WTC11 (cell line): ENCODE data around the gene RBL1. TPM values are rescaled to one million over a fixed set of nuclear protein-coding genes. Genes with fewer than 3 reads are reported as not detected.

Experiments
- ATAC-seq: fragments of 200-7000 bp; cut with Tn5 transposase; 2 replicates; pipeline ENCODE4 v1.10.0; 2021; ENCODE audit warnings: mild to moderate bottlenecking, moderate library complexity
- CTCF ChIA-PET: fragments of 300-600 bp; sonication (Branson Sonifier 250); formaldehyde crosslinking; loops from one replicate; lab custom pipeline; 2021; ENCODE audit warnings: antibody characterized with exemption; lab: Charles Lee
- POLR2A ChIA-PET: fragments of 350-600 bp; sonication (Branson Sonifier 250); formaldehyde crosslinking; loops from one replicate; lab custom pipeline; 2021; ENCODE audit warnings: antibody characterized with exemption; lab: Charles Lee
- DNase-seq: peaks from one replicate; pipeline ENCODE4 v3.0.0; 2021; ENCODE audit warnings: low spot score
- H3K27ac Mint-ChIP-seq: 2 replicates; pipeline ENCODE4 v1.8.0; 2021; ENCODE audit warnings: mixed read lengths
- H3K27me3 Mint-ChIP-seq: 2 replicates; pipeline ENCODE4 v1.8.0; 2021; ENCODE audit warnings: low read depth, mild to moderate bottlenecking, moderate library complexity, mixed read lengths
- H3K36me3 Mint-ChIP-seq: 2 replicates; pipeline ENCODE4 v1.8.0; 2021; ENCODE audit warnings: mixed read lengths
- H3K4me1 Mint-ChIP-seq: 2 replicates; pipeline ENCODE4 v1.8.0; 2022; ENCODE audit warnings: mixed read lengths
- H3K4me3 Mint-ChIP-seq: 2 replicates; pipeline ENCODE4 v1.8.0; 2021; ENCODE audit warnings: mild to moderate bottlenecking, moderate library complexity, mixed read lengths
- H3K9me3 Mint-ChIP-seq: 2 replicates; pipeline ENCODE4 v1.8.0; 2021; ENCODE audit warnings: mixed read lengths
- EMX1 ChIP-seq: fragments of 250-450 bp; sonication (Bioruptor Pico); IDR thresholded peaks from 2 replicates; pipeline ENCODE4 v1.8.0; 2021; ENCODE audit warnings: mild to moderate bottlenecking
- FOXK1 ChIP-seq: sonication (generic); formaldehyde crosslinking; IDR thresholded peaks from 2 replicates; pipeline ENCODE4 v1.8.0; 2022; ENCODE audit warnings: mild to moderate bottlenecking, moderate library complexity, missing genetic modification reagents
- HMGA2 ChIP-seq: fragments of 250-450 bp; sonication (Bioruptor Pico); IDR thresholded peaks from 2 replicates; pipeline ENCODE4 v1.4.0; 2021; ENCODE audit warnings: mild to moderate bottlenecking, moderate library complexity
- JAZF1 ChIP-seq: fragments of 250-450 bp; sonication (Bioruptor Pico); IDR thresholded peaks from 2 replicates; pipeline ENCODE4 v1.9.0; 2021; ENCODE audit warnings: moderate library complexity, mild to moderate bottlenecking, inconsistent platforms
- MXD4 ChIP-seq: fragments of 250-450 bp; sonication (Bioruptor Pico); IDR thresholded peaks from 2 replicates; pipeline ENCODE4 v1.8.0; 2021; ENCODE audit warnings: mild to moderate bottlenecking, moderate library complexity, borderline replicate concordance
- PRDM15 ChIP-seq: sonication (generic); formaldehyde crosslinking; IDR thresholded peaks from 2 replicates; pipeline ENCODE4 v1.8.0; 2022; ENCODE audit warnings: missing genetic modification reagents
- SOX15 ChIP-seq: fragments of 250-450 bp; sonication (Bioruptor Pico); IDR thresholded peaks from 2 replicates; pipeline ENCODE4 v1.9.0; 2021; ENCODE audit warnings: mild to moderate bottlenecking
- STAT6 ChIP-seq: sonication (generic); formaldehyde crosslinking; conservative IDR thresholded peaks from 2 replicates; pipeline ENCODE4 v1.8.1; 2023; ENCODE audit warnings: mild to moderate bottlenecking, low read depth, missing genetic modification reagents, moderate library complexity
- ZNF416 ChIP-seq: fragments of 250-450 bp; sonication (Bioruptor Pico); IDR thresholded peaks from 2 replicates; pipeline ENCODE4 v1.9.0; 2021; ENCODE audit warnings: mild to moderate bottlenecking, inconsistent platforms
- ZNF423 ChIP-seq: fragments of 250-450 bp; sonication (Bioruptor Pico); IDR thresholded peaks from 2 replicates; pipeline ENCODE4 v2.1.2; 2022; ENCODE audit warnings: mild to moderate bottlenecking, moderate library complexity
- total RNA-seq: library from RNA; stranded (reverse); gene quantifications from 3 replicates; pipeline ENCODE4 v1.2.3, GENCODE V29; 2021
- TF ChIP-seq, protein P1 (sequence below): sonication (generic); formaldehyde crosslinking; IDR thresholded peaks from 2 replicates; pipeline ENCODE4 v1.8.1; 2022; ENCODE audit warnings: mild to moderate bottlenecking, moderate library complexity, missing genetic modification reagents
- TF ChIP-seq, protein P2 (sequence below): fragments of 250-450 bp; sonication (Bioruptor Pico); IDR thresholded peaks from 2 replicates; pipeline ENCODE4 v2.1.2; 2022; ENCODE audit warnings: mild to moderate bottlenecking, moderate library complexity
- TF ChIP-seq, protein P3 (sequence below): sonication (generic); formaldehyde crosslinking; IDR thresholded peaks from 2 replicates; pipeline ENCODE4 v1.8.0; 2023; ENCODE audit warnings: mild to moderate bottlenecking, missing genetic modification reagents
- TF ChIP-seq, protein P4 (sequence below): fragments of 250-450 bp; sonication (Bioruptor Pico); IDR thresholded peaks from 2 replicates; pipeline ENCODE4 v1.9.0; 2021; ENCODE audit warnings: moderate library complexity, mild to moderate bottlenecking, inconsistent platforms, borderline replicate concordance
- TF ChIP-seq, protein P5 (sequence below): sonication (generic); formaldehyde crosslinking; IDR thresholded peaks from 2 replicates; pipeline ENCODE4 v1.8.1; 2023; ENCODE audit warnings: mild to moderate bottlenecking, missing genetic modification reagents
- TF ChIP-seq, protein P6 (sequence below): fragments of 250-450 bp; sonication (Bioruptor Pico); conservative IDR thresholded peaks from 2 replicates; pipeline ENCODE4 v1.9.0; 2021; ENCODE audit warnings: mild to moderate bottlenecking

Gene RBL1
- total RNA-seq, 1 experiment from 2014 or later: 11.1 TPM

- no peak for TF ChIP-seq ZNF423 (CRISPR knock-in tag)
- TF ChIP-seq SOX15 (CRISPR knock-in tag): no peak
These were observed at the start of gene RBL1 (continued) for GRCh38 chr20:37095599-37096414.

DNA sequence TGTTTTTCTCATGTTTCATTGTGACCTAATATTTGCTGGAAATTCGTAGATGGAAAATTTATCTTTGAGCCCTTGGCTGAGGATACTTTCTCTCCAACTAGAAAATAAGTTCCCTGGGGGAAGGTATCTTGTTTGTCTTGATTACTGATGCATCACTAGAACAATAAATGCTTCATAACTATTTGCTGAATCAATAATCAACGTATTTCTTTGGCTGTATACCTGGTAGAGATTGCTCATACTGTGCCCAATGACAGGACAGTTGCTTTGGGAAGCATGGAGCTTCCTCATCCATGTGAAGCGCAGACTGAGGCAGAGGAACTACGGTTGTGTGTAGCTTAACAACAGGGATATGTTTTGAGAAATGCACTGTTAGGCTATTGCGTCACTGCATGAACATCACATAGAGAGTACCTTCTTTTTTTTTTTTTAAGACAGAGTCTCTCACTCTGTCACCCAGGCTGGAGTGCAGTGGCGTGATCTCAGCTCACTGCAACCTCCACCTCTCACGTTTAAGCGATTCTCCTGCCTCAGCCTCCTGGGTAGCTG is 49.1 kb upstream of the RBL1 start:
- TF ChIP-seq, protein P1, sequence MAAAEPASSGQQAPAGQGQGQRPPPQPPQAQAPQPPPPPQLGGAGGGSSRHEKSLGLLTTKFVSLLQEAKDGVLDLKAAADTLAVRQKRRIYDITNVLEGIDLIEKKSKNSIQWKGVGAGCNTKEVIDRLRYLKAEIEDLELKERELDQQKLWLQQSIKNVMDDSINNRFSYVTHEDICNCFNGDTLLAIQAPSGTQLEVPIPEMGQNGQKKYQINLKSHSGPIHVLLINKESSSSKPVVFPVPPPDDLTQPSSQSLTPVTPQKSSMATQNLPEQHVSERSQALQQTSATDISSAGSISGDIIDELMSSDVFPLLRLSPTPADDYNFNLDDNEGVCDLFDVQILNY (CRISPR knock-in tag): no peak
- no peak for TF ChIP-seq HMGA2 (CRISPR knock-in tag)
- no peak for TF ChIP-seq STAT6
- TF ChIP-seq, protein P2, sequence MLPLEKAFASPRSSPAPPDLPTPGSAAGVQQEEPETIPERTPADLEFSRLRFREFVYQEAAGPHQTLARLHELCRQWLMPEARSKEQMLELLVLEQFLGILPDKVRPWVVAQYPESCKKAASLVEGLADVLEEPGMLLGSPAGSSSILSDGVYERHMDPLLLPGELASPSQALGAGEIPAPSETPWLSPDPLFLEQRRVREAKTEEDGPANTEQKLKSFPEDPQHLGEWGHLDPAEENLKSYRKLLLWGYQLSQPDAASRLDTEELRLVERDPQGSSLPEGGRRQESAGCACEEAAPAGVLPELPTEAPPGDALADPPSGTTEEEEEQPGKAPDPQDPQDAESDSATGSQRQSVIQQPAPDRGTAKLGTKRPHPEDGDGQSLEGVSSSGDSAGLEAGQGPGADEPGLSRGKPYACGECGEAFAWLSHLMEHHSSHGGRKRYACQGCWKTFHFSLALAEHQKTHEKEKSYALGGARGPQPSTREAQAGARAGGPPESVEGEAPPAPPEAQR (CRISPR knock-in tag): no peak
- TF ChIP-seq MXD4: no peak
- no peak overlapping the region for H3K27ac Mint-ChIP-seq
- no peaks in the 10 kb centered on the region for H3K4me1 Mint-ChIP-seq
- no peak overlapping the region for H3K4me3 Mint-ChIP-seq
- CTCF ChIA-PET: no interaction called here
- no peak for DNase-seq
- H3K36me3 Mint-ChIP-seq: no peaks in the 10 kb centered on the region
- H3K27me3 Mint-ChIP-seq: no peaks in the 10 kb centered on the region; the same call in 1 of the 2 replicates
- POLR2A ChIA-PET: interaction anchor here (0.6 kb wide), 1 partner anchor 55 kb away, joined by 3 read pairs; no protein-coding TSS in a partner anchor
- no peak for ATAC-seq
- H3K9me3 Mint-ChIP-seq: peaks cover 4% of the 10 kb centered on the region

- DNase-seq (no peak), ATAC-seq (no peak)
- Mint-ChIP-seq H3K4me1 (no peaks in the 10 kb centered on the region), H3K4me3 (no peak overlapping the region), H3K9me3 (no peaks in the 10 kb centered on the region), H3K27me3 (no peaks in the 10 kb centered on the region; the same call in 1 of the 2 replicates), H3K36me3 (no peaks in the 10 kb centered on the region), H3K27ac (no peak overlapping the region)
- CTCF ChIA-PET: no interaction called here
- POLR2A ChIA-PET: no interaction called here
- no peak for TF ChIP-seq PRDM15
- TF ChIP-seq, protein P3, sequence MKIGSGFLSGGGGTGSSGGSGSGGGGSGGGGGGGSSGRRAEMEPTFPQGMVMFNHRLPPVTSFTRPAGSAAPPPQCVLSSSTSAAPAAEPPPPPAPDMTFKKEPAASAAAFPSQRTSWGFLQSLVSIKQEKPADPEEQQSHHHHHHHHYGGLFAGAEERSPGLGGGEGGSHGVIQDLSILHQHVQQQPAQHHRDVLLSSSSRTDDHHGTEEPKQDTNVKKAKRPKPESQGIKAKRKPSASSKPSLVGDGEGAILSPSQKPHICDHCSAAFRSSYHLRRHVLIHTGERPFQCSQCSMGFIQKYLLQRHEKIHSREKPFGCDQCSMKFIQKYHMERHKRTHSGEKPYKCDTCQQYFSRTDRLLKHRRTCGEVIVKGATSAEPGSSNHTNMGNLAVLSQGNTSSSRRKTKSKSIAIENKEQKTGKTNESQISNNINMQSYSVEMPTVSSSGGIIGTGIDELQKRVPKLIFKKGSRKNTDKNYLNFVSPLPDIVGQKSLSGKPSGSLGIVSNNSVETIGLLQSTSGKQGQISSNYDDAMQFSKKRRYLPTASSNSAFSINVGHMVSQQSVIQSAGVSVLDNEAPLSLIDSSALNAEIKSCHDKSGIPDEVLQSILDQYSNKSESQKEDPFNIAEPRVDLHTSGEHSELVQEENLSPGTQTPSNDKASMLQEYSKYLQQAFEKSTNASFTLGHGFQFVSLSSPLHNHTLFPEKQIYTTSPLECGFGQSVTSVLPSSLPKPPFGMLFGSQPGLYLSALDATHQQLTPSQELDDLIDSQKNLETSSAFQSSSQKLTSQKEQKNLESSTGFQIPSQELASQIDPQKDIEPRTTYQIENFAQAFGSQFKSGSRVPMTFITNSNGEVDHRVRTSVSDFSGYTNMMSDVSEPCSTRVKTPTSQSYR (CRISPR knock-in tag): no peak
- TF ChIP-seq ZNF416 (CRISPR knock-in tag): no peak
- TF ChIP-seq FOXK1: no peak
- TF ChIP-seq, protein P4, sequence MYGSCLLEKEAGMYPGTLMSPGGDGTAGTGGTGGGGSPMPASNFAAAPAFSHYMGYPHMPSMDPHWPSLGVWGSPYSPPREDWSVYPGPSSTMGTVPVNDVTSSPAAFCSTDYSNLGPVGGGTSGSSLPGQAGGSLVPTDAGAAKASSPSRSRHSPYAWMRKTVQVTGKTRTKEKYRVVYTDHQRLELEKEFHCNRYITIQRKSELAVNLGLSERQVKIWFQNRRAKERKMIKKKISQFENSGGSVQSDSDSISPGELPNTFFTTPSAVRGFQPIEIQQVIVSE (CRISPR knock-in tag): no peak
- TF ChIP-seq, protein P5, sequence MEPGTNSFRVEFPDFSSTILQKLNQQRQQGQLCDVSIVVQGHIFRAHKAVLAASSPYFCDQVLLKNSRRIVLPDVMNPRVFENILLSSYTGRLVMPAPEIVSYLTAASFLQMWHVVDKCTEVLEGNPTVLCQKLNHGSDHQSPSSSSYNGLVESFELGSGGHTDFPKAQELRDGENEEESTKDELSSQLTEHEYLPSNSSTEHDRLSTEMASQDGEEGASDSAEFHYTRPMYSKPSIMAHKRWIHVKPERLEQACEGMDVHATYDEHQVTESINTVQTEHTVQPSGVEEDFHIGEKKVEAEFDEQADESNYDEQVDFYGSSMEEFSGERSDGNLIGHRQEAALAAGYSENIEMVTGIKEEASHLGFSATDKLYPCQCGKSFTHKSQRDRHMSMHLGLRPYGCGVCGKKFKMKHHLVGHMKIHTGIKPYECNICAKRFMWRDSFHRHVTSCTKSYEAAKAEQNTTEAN (CRISPR knock-in tag): no peak
- no peak for TF ChIP-seq EMX1 (CRISPR knock-in tag)
- TF ChIP-seq JAZF1 (CRISPR knock-in tag): no peak
- TF ChIP-seq, protein P6, sequence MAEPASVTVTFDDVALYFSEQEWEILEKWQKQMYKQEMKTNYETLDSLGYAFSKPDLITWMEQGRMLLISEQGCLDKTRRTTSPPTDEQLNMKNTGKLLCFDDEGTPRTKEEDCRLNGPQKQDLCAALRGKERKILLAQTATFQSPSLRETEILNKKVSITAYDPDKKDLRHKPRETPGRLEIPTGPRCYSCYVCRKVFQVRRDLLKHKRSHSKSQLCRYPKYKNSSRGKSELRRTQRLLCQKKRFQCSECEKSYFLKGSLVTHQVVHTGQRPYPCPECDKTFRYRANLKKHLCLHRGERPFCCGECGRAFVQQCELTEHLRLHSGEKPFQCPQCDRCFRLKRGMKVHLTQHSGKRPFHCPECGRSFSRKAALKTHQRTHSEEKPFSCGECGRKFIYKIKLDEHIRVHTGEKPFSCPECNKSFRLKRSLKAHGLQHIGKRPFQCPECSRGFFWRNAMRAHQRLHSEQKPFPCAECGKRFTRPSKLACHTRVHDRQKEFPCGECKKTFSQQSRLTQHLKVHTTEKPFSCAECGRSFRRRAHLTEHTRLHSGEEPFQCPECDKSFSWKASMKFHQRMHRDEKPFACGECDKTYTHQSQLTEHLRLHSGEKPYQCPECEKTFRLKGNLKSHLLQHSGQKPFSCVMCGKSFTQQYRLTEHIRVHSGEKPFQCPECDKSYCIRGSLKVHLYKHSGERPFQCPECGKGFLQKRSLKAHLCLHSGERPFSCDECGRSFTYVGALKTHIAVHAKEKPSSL (CRISPR knock-in tag): no peak
These were observed 46.9 kb upstream of the RBL1 start for GRCh38 chr20:37142708-37143107.
